Natural killer cell (primary cell): ENCODE measurements around the gene CR1. TPM values are rescaled to one million over a fixed set of nuclear protein-coding genes. Genes with fewer than 3 reads are reported as not detected.

Experiments
- ATAC-seq, 3 donors: fragments of 150-1000 bp in 2 of 3; fragments of 200-7000 bp in 1 of 3; cut with Tn5 transposase; 1 replicate in 1 of 3; 2 replicates in 2 of 3; pipeline ENCODE4 v1.10.0; 2021; ENCODE audit warnings: mild to moderate bottlenecking in 2 of 3, moderate library complexity in 2 of 3
- DNase-seq, 2 donors: peaks; one replicate each; pipeline versions ENCODE4 v3.0.0 to v3.0.0-alpha.2; 2013 to 2021; ENCODE audit warnings: mixed read lengths in 1 of 2
- H3K27ac ChIP-seq: one replicate; pipeline ENCODE4 v1.5.1; 2013; ENCODE audit warnings: mild to moderate bottlenecking, low read length
- H3K27me3 ChIP-seq: one replicate; pipeline ENCODE4 v1.6.1; 2013; ENCODE audit warnings: low read length; ENCODE audit not compliant: control insufficient read depth, insufficient read depth
- H3K36me3 ChIP-seq: one replicate; pipeline ENCODE4 v1.6.1; 2013; ENCODE audit warnings: low read length; ENCODE audit not compliant: control insufficient read depth, insufficient read depth
- H3K4me1 ChIP-seq: one replicate; pipeline ENCODE4 v1.6.1; 2013; ENCODE audit warnings: low read length; ENCODE audit not compliant: control insufficient read depth, insufficient read depth
- H3K4me3 ChIP-seq: one replicate; pipeline ENCODE4 v1.5.1; 2013; ENCODE audit warnings: low read length
- H3K9me3 ChIP-seq: one replicate; pipeline ENCODE4 v1.6.1; 2013; ENCODE audit warnings: low read length; ENCODE audit not compliant: control insufficient read depth, insufficient read depth
- H3K27ac Mint-ChIP-seq, 2 donors: one replicate each; pipeline ENCODE4 v1.8.0; 2022; ENCODE audit warnings: mild to moderate bottlenecking in 2 of 2, mixed read lengths in 2 of 2, moderate library complexity in 1 of 2
- H3K27me3 Mint-ChIP-seq, 2 donors: one replicate each; pipeline ENCODE4 v1.8.0; 2022; ENCODE audit warnings: low read depth in 2 of 2, mixed read lengths in 2 of 2
- H3K36me3 Mint-ChIP-seq: one replicate; pipeline ENCODE4 v1.8.0; 2022; ENCODE audit warnings: mixed read lengths
- H3K4me1 Mint-ChIP-seq, 2 donors: one replicate each; pipeline ENCODE4 v1.8.0; 2022; ENCODE audit warnings: mixed read lengths in 2 of 2
- H3K4me3 Mint-ChIP-seq: one replicate; pipeline ENCODE4 v1.8.0; 2022; ENCODE audit warnings: mild to moderate bottlenecking, moderate library complexity, mixed read lengths
- H3K9me3 Mint-ChIP-seq, 2 donors: one replicate each; pipeline ENCODE4 v1.8.0; 2022; ENCODE audit warnings: mixed read lengths in 2 of 2
- WGBS: methylation state at CpG from one replicate; pipeline ENCODE4 v1.1.7; 2013; ENCODE audit warnings: missing lambda C conversion rate; ENCODE audit not compliant: insufficient coverage; 5-methylcytosine and 5-hydroxymethylcytosine counted together
- intact Hi-C: fragments of 100-400 bp; cut with micrococcal nuclease; formaldehyde crosslinking; loops from one replicate; pipeline ENCODE4 v1.14.2; 2022
- total RNA-seq, 4 donors: library from RNA; stranded (reverse); fragments of 120-200 nt in 1 of 4; gene quantifications; one replicate each; pipeline versions ENCODE4 v1.2.3 to v1.2.4, GENCODE V29; 2013 to 2022
- TF ChIP-seq, protein P1 (sequence below): fragments of 200-600 bp; IDR thresholded peaks from one replicate; pipeline ENCODE4 v1.8.0; 2022; ENCODE audit warnings: antibody characterized with exemption

Gene CR1
- total RNA-seq, 3 donors from 2014 or later (not counting 1 experiment from before 2014, with no cell fraction given): 1.5 to 39.4 (median 2.6) TPM

DNA sequence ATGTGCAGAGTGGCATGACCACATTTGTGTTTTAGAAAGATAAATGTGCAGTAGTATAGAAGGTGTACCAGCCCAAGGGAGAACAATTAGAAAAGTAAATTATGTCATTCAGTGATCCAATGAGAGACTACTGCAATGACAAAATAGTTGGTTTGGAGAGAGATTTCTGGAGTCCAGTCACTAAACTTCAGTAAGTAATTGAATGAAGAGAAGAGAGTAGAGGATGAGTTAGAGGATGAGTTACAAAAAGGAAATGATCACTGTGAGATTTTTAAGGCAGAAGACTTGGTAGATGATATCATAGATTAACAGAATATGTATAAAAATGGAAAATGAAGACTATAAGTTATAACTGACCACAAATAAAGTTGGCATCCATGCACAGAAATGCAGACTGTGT, 33.4 kb upstream of the CR1 start:
- H3K4me1 Mint-ChIP-seq: no peaks in the 10 kb centered on the region
- no peak overlapping the region for H3K27ac Mint-ChIP-seq

DNA sequence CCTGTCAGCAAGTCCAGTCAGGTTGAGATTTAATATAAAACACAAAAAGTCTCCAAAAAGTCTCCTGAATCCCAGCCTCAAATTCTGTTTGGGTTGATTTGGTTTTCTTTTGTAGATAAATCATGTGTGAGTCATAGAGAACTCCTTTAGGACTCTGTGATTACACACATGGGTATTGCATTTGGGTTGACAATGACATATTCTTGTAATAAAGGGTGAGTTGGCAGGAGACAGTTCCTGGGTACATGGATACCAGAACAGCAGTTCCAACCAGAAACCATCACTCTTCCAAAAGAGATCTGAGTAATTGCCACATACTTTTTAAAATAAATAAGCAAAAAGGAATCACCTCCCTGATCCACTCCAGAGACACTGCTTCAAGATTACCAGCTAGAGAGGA, 32.9 kb upstream of the CR1 start:
- H3K4me1 ChIP-seq: no peaks in the 10 kb centered on the region
- no peaks in the 10 kb centered on the region for H3K36me3 ChIP-seq
- H3K27ac ChIP-seq: no peak overlapping the region
- no peak overlapping the region for H3K27ac Mint-ChIP-seq
- H3K27me3 ChIP-seq: no peaks in the 10 kb centered on the region
- TF ChIP-seq, protein P1, sequence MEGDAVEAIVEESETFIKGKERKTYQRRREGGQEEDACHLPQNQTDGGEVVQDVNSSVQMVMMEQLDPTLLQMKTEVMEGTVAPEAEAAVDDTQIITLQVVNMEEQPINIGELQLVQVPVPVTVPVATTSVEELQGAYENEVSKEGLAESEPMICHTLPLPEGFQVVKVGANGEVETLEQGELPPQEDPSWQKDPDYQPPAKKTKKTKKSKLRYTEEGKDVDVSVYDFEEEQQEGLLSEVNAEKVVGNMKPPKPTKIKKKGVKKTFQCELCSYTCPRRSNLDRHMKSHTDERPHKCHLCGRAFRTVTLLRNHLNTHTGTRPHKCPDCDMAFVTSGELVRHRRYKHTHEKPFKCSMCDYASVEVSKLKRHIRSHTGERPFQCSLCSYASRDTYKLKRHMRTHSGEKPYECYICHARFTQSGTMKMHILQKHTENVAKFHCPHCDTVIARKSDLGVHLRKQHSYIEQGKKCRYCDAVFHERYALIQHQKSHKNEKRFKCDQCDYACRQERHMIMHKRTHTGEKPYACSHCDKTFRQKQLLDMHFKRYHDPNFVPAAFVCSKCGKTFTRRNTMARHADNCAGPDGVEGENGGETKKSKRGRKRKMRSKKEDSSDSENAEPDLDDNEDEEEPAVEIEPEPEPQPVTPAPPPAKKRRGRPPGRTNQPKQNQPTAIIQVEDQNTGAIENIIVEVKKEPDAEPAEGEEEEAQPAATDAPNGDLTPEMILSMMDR: no peak
- no peaks in the 10 kb centered on the region for H3K4me1 Mint-ChIP-seq
- no peaks in the 10 kb centered on the region for H3K9me3 Mint-ChIP-seq
- peaks cover 8 to 38% of the 10 kb centered on the region in 2 donors for H3K27me3 Mint-ChIP-seq
- DNase-seq (no peak), ATAC-seq (no peak)
- no peaks in the 10 kb centered on the region for H3K36me3 Mint-ChIP-seq
- intact Hi-C loops: no loop called here
- H3K9me3 ChIP-seq: no peaks in the 10 kb centered on the region
- no peak overlapping the region for H3K4me3 Mint-ChIP-seq
- no peak overlapping the region for H3K4me3 ChIP-seq

More for the DNA sequence above, 33.4 kb upstream of the CR1 start:
- ATAC-seq: no peak
- TF ChIP-seq, protein P1: no peak
- H3K4me1 ChIP-seq: no peaks in the 10 kb centered on the region
- Mint-ChIP-seq H3K36me3 (no peaks in the 10 kb centered on the region), H3K27me3 (peaks cover 8 to 38% of the 10 kb centered on the region in 2 donors), H3K9me3 (no peaks in the 10 kb centered on the region), H3K4me3 (no peak overlapping the region)
- H3K36me3 ChIP-seq: no peaks in the 10 kb centered on the region
- H3K27me3 ChIP-seq: no peaks in the 10 kb centered on the region
- no peak overlapping the region for H3K4me3 ChIP-seq
- H3K9me3 ChIP-seq: no peaks in the 10 kb centered on the region
- intact Hi-C loops: no loop called here
- no peak overlapping the region for H3K27ac ChIP-seq
- no peak for DNase-seq

DNA sequence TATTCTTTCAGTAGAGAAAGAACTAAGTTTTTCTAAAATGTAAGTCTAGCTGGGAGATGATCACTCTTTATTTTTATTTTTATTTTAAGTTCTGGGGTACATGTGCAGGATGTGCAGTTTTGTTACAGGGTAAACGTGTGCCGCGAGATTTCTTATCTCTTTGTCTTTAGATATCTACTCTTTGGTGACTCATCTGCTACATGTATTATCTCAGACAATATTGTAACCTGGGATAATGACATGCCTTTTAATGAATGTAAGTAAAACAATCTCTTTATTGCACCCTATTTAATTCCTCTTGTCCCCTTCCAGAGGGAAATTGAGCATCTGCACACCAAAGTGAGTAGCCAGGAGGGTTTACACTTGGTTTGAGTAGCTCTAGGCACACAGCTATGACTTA, 32.4 kb upstream of the CR1 start:
- no peak overlapping the region for H3K27ac Mint-ChIP-seq
- TF ChIP-seq, protein P1: no peak
- Histone ChIP-seq H3K27me3 (no peaks in the 10 kb centered on the region), H3K9me3 (no peaks in the 10 kb centered on the region), H3K36me3 (no peaks in the 10 kb centered on the region), H3K4me1 (no peaks in the 10 kb centered on the region), H3K27ac (no peak overlapping the region), H3K4me3 (no peak overlapping the region)
- no peaks in the 10 kb centered on the region for H3K9me3 Mint-ChIP-seq
- H3K4me1 Mint-ChIP-seq: no peaks in the 10 kb centered on the region
- ATAC-seq (no peak), DNase-seq (no peak)
- no peaks in the 10 kb centered on the region for H3K36me3 Mint-ChIP-seq
- no peak overlapping the region for H3K4me3 Mint-ChIP-seq
- WGBS: 96% methylated on average over 3 of the region's 3 CpGs
- H3K27me3 Mint-ChIP-seq: peaks cover 8 to 42% of the 10 kb centered on the region in 2 donors
- intact Hi-C loops: no loop called here

DNA sequence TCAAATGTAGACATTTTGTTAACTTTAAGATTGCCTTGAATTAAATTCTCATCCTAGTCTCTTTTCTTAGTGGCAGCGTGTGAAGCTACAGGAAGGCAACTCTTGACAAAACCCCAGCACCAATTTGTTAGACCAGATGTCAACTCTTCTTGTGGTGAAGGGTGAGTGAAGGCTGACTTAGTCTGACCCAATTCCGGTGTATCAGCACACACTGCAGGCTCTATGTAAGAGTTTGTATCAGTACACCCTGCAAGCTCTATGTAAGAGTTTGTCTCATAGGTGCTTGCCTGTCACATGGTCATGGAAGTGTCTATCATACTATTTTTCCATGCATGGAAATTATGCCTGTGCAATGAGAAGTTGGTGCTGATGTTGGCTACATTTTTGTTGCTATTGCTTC, 25.0 kb upstream of the CR1 start:
- Histone ChIP-seq H3K4me1 (no peaks in the 10 kb centered on the region), H3K36me3 (no peaks in the 10 kb centered on the region), H3K27ac (no peak overlapping the region), H3K9me3 (no peaks in the 10 kb centered on the region), H3K27me3 (no peaks in the 10 kb centered on the region), H3K4me3 (no peak overlapping the region)
- peaks cover 0 to 4% of the 10 kb centered on the region in 2 donors for H3K4me1 Mint-ChIP-seq
- no peak overlapping the region for H3K4me3 Mint-ChIP-seq
- H3K36me3 Mint-ChIP-seq: no peaks in the 10 kb centered on the region
- DNase-seq (peak in 1 of 2 donors; percentile 61), ATAC-seq (peak; percentile 31 to 78 (median 60))
- peaks cover 6 to 20% of the 10 kb centered on the region in 2 donors for H3K27me3 Mint-ChIP-seq
- no peak overlapping the region for H3K27ac Mint-ChIP-seq
- TF ChIP-seq, protein P1: no peak
- intact Hi-C loops: no loop called here
- no peaks in the 10 kb centered on the region for H3K9me3 Mint-ChIP-seq
- 44% methylated on average over 2 of the region's 2 CpGs for WGBS
